HG03060 (cell line): Measurements from ENCODE around the gene PTGES.

Experiments used
- ATAC-seq: cut with Tn5 transposase; IDR thresholded peaks from one replicate; pipeline ENCODE4 v1.9.1; 2021; ENCODE audit warnings: low read depth, moderate number of reproducible peaks; ENCODE audit not compliant: unreplicated experiment

Gene PTGES

DNA sequence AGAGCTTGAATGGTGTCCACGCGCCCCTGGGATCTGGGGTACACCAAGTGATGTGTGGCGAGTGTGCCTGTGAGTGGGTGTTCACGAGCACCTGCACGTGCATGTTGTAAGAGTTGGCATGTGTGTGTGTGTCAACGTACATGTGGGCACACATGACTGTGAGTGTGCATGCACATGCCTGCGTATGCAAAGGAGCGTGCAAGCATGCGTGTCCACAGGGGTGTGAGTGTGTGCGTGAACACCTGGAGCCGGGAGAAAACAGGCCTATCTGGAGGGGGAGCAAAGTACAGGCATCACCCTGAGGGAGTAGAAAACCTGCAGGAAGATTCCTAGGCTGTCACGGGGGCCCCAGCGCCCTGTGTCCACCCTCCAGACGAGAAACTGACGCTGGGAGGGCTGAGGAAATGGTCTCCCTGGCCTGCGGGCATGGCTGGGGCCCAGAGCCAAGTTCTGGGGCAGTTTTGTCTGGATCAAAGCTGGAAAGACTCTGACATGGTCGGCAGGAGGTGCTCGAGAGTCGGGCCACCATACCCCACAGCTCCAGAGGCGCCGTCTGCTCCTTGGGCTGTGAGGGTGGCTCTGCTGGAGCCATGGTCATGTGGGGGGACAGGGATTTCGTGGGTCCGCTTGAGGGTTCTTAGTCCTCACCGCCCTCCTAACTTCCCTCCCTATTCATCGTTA is 31.8 kb downstream of the PTGES start:
- ATAC-seq, result no peak

DNA sequence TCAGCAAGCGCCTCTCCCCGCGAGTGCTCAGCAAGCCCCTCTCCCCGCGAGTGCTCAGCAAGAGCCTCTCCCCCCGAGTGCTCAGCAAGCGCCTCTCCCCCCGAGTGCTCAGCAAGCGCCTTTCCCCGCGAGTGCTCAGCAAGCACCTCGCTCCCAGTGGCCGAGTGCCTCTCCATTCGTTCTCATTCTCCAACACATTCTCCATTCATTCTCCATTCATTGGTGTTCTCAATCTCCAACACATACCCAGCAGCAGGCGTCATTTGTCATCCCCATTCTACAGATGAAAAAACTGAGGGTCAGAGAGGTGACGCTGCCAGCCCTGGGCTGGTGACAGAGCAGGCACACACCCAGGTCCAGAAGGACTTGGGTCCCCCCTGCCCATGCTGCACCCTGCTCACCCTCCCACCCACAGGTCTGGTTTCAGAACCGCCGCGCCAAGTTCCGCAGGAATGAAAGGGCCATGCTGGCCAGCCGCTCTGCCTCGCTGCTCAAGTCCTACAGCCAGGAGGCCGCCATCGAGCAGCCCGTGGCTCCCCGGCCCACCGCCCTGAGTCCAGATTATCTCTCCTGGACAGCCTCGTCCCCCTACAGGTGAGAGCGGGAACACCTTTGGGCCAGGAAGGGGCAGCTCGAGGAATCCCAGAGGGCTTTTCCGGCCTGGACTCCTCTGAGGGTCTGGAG is 32.5 kb downstream of the PTGES start:
- ATAC-seq, result no peak

DNA sequence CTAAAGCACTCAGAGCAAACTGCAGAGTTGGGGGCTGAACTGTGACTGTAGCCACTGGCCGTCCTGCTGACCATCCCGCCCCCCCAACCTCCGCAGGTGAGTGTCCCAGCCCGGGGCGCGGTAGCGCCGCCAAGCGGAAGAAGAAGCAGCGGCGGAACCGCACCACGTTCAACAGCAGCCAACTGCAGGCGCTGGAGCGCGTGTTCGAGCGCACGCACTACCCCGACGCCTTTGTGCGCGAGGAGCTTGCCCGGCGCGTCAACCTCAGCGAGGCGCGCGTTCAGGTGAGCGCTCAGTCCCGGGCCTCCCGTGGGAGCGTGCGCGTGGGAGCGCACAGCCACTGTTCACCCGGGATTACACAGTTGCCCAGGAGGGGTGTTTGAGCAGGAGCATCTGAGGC is 33.7 kb downstream of the PTGES start:
- no peak for ATAC-seq

DNA sequence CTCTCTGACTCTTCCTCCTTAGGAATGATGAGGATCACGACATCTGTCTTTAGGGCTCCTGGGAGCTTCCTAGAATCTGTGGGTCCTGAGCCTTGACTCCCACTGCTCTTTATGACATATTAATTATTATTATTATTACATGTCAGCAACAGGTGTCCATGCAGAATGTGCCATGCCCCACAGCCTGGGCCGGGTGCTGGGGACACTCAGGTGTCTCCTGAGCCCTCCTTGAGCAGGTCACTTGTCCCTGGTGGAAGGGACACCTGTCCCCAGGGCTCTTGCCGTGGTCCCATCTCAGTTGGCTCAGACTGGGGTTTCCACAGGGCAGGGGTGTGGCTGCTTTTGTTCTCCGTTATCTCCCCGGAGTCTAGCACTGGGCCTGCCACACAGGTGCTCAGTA is 34.2 kb downstream of the PTGES start:
- no peak for ATAC-seq

DNA sequence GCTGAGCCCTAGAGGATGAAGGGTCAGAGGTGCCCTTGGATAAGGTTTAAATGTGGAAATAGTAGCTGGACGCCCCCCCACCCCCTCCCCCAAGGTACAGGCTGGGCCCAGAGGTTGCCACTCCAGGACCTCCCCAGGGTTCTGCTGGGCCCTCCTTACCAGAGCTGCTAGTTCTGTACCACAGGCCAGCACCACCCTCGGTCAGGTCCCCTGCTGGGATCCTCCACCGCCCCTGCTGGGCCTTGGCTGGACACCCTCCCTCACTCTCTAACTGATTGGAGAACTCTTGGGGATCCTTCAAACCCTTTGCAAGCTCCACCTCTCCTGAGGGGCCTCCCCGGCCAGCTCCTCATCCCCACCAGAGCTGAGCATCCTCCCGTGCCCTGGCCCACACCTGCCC is 34.9 kb downstream of the PTGES start:
- no peak for ATAC-seq

DNA sequence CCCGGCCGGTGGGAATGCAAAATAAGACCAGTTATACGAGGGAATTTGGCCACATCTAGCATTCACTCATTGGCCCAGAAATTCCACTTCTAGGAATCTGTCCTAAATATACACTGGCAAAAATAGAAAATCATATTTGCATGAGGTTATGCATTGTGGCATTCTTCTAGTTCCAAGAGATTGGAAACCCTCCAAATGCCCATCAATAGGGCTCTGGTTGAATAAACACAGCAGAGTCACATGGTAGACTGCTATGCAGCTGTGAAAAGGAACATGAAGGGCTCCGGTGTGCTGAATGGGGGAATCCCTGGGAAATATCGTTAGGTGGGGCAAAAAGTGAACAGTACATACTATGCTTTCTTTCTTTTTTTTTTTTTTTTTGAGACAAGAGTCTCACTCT is 36.8 kb downstream of the PTGES start:
- ATAC-seq, result no peak

DNA sequence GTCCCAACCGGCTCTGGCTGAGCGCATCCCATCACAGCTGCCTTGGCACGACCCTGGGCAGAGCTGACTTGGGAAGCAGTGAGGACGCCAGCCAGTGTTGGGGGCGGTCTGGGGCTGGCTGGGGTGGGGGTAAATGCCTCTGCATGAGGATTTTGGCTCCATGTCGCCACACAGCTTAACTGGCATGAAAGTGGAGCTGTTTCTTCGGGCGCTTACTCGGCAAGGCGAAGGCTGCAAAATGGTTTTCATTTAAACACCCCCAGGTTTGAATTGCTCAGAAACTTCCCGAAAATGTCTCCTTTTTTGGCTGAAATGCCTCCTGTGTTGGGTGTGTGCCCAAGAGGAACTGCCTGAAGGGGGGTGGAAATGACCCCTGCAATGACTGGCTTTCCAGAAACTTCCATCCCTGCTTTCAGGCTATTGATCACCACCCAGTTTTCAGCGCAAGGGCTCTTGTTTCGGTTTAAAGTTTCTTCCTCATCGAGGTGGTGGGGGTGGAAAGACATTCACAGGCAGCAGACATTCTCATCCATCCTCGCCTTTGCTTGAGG is 38.3 kb downstream of the PTGES start:
- no peak for ATAC-seq

DNA sequence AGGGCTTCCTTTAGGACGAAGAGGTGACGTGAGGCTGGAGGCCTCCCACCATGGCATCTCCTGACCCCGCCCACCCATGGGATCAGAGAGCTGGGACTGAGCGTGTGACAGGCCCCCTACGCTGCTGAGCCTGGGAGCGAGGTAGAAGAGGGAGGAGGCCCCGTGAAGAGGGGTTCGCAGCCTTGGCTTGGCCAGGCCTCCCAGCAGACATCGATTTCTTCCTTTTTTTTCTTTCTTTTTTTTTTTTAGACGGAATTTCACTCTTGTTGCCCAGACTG is 39.5 kb downstream of the PTGES start:
- no peak for ATAC-seq

DNA sequence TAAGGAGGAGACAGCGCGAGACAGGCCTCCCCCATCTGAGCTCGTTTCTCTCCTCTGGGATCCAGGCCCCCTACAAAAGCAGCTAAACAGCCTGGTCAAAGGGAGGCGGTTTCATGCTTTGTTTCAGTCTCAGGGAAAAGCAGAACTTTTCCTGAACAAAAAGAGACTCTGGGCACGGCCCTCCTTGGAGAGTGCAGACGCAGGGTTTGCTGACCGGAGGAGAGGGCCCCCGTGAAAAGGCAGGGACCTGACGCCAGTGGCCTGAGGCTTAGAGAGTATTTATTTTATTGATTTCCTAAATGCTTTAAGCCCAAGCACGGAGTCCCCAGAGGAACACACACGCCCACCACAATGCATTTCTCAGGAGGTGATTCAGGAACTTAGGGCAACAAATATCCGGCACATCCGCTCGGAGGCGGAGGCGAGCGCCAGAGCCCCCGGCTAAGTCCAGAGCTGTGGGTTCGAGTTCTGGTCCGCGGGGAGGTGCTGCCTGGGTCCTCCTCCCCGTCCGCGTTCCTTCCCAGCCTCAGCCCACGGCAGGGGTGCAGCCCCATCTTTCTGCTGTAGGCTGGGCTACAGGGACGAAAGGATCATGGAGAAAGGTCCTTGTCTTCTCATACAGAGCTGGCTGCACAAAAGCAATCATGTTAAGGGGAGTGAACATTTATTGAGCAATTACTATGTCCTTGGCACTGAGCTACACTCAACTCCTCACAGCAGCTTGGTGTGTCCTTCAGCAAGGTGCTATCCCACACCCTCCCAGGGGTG is 40.0 kb downstream of the PTGES start:
- no peak for ATAC-seq

DNA sequence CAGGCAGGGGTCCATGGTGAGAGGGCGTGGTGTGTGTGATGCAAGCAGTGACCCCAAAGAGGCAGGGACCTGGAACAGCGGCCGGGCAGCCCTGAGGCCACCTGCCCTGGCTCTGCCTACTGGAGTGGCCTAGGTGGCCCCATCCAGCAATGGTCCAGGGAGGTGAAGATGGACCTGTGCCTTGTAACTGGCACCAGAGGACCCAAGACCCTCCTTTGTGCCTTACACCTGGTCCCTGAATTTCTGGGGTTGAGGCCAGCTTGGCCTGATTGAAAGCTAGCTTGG is 42.7 kb downstream of the PTGES start:
- ATAC-seq, result no peak

DNA sequence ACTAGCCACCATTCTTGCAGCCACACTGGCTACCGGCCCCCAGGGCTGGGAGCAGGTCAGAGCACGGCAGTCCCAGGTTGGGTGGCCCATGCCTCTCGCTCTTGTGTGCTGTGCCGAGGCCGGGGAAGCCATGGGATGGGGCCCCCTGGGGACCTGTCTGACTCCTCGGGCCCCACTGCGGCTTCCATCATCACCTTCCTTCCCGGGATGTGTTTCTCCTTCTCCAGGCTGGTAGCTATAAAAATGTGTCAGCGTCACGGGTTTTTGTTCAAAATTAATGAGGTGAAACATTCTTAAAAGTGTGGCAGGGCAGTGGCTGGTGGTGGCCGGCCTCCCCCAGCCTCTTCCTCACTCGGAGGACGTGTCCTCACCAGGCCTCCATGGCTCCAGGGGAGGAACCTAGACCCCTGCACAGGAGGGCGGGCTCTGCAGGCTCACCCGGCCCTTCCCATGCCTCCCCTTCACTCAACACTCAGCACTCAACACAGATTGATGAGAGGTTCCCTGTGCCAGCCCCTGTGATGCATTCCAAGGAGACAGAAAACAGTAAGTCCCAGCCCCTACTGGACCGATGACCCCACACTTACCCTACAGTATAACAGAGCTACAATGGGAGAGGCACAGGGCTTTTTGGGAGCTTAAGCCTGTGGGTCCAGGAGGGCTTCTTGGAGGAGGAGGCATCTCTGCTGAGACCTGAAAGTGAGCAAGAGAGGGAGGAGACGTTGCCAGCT is 43.2 kb downstream of the PTGES start:
- ATAC-seq, result no peak

DNA sequence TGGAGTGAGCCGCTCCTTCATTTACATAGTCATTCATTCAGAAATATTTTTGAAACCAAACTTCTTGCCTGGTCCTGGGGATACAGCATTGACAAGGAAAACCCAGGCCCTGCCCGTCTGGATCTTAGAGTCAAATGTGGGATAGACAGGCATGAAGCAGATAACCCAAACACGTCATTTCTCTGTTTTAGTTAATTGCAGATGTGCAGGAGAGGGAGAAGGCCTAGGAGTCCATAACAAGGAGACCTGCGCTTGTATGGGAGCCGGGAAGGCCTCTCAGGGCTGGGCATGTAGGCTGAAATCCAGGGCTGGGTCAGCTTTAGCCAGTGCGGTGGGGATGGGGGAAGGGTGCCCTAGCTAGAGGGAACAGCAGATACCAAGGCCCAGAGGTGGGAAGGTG is 44.0 kb downstream of the PTGES start:
- ATAC-seq, result no peak

DNA sequence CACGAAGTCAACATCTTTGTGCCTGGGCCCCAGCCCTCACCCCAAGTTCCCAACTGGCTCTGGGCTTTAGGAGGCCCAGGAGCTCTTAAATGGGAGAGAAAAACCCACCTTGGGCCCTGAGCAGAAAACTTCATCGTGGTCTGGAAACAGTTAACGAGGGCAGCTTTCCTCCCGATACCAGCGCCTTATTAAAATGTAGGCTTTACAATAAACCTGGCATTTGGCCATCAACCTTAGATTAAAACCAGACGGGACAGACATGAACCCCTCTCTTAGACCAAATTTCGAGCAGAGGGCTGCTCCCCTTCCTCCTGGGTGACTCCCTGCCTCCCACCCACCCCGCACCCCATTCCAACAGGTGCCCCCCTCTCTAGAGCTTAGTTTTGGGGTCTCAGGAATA is 48.0 kb downstream of the PTGES start:
- no peak for ATAC-seq

DNA sequence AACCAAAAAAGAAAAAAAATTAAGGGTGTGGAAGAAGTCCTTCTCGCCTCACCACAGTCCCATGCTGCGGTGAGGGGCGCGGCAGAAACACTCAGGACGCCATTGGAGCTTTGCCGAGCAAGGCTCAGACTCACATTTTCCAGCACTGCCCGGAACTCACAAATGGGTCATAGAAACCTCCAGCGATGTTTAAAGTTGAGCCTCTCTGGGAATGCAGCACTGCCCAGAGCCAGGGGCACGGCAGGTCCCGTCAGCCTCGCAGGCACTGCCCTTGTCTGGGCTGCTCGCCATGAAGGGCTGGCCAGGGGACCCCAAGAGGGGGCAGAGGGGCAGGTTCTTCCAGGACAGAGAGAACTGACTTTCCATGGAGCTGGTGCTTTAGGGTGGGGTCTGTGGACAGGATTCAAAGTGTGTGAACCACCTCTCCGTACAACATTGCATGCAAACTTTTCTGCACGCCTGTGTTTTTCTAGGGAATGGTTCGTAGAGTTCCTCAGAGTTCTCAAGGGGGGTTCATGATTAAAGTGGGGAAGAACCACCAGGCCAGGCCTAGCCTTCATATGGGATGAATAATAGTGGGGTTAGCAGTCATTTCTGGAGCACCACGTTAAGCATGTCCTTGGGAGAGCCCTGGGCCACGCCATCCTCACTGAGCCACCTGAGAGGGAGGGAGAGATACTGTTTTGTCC is 49.0 kb downstream of the PTGES start:
- no peak for ATAC-seq

DNA sequence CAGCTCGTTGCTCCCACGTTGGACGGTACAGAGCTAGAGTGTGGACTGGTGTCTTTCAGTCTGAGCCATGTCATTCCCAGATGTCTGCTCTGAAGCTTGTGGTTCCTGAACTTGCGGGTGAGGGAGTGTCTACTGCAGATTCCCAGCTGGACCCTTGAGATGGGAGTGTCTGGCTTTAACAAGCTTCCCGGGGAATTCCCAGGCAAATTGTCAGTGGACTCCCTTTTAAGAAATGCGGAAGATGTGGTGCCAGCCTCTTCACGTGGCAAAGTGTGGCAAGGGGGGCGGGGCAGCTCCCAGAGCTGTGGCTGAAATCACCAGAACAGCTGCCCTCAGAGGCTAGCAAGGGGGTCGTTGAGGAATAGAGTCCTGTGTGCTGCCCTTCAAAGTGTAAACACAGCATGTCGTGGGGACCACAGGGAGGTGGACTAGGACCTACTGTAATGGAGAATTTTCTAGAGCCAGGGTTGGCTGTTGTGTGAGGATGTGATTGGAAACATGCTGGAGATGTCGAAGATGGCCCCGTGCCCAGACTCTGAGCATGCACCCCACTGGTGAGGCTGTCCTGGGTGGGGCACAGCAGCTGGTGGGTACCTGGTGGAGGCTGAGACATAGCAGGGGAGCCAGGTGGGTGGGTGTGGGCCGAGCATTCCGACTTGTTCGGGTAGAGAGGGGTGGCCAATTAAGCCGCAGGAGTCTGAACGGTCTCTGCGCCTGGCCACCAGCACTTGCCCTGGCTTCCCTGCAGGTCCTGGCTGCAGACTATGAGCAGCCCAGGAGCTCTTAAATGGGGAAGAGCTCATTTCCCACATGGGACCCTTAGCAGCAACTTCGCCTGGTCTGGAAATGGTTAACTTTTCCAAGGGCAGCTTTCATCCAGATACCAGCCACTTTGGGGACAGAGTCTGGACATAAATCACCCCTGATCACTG is 50.0 kb downstream of the PTGES start:
- no peak for ATAC-seq

DNA sequence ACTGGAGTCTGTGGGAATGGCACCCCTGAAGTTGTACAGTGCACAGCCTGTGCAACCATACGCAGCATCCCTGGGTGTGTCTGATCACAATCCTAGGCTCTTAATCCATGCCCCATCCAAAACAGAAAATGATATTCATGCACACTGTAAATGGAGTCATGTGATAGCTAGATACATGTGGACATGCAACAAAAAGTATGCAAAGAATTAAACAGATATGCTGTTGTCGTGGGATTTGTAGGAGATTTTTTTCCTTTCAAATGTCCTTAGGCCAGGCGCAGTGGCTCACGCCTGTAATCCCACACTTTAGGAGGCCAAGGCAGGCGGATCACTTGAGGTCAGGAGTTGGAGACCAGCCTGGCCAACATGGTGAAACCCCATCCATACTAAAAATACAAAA is 51.3 kb downstream of the PTGES start:
- ATAC-seq, result no peak

DNA sequence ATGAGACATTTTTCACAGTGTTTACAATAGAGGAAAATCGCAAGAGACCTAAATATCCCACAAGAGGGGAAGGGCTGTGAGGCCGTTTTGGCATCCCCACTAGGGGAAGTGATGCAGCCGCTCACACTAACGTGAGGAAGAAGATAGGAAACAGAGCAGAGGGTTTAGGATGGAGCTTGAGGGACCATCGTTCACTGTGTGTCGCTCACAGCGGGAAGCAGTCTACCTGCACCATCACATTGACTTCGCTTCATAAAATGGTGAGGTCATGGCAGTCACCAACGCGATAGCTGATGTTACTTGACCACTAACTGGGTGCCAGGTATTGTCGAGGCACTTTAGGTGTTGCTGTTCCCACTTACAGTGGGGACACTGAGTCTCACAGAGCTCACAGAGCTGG is 51.8 kb downstream of the PTGES start:
- no peak for ATAC-seq

DNA sequence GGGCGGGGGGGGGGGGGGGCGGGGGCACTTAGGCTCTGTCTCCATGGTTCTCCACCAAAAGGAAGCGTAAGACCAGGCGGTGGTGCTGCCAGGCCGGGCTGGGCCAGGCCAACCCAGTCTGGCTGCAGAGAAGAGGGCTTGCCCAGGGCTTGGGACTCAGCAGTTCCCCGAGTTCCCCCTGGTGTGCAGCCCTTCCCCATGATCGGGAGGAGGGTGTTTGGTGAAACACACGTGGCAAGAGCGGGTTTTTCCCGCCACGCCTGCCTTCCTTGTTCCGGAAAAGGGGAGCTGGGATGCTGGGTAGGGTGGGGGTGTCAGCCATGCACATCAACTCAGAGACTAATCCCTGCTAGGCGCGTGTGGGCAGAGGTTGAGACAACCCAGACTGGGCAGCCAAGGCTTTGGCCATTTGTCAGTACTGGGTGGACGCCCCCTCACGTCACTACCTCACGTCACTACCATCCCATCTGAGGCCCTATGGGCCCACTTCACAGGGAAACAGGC is 54.5 kb downstream of the PTGES start:
- no peak for ATAC-seq

DNA sequence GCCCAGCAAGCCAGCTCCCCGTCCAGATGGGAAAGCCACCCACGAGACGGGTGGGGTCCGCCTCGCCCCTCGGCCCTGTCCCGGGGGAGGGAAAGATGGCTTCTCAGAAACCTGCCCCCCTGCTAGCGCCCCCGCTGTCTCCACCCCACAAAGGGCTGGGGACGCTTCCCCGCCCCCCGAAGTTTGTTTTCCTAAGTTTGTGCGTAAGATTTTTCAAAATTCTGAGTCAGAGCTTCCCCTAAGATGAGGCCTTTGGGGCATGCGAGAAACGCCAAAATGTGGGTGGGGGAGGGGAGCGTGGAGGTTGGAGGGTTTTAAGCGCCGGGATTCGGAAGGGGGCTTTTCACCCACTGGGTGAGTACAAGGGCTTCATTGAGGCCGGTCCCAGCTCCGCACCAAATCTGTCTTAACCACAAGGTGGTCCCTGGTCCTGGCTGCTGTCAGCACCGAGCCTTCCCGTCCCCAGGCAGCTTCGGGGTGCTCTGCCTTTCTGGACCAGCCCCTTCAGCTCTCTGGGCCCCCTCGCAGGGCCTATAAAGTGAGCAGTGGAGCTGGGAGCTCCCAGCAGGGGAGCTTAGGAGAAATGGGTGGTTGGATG is 55.1 kb downstream of the PTGES start:
- no peak for ATAC-seq
